GM21360 (cell line): ENCODE measurements around the gene DGUOK.

Experiments used
- ATAC-seq: cut with Tn5 transposase; IDR thresholded peaks from one replicate; pipeline ENCODE4 v1.9.1; 2021; ENCODE audit warnings: mild to moderate bottlenecking, moderate library complexity; ENCODE audit not compliant: unreplicated experiment

The DGUOK gene

GRCh38 chr2:73946215-73946614 lies 19.5 kb downstream of the DGUOK start:
- no peak for ATAC-seq

GRCh38 chr2:73946666-73947065 lies 20.0 kb downstream of the DGUOK start:
- no peak for ATAC-seq

GRCh38 chr2:73947412-73948018 lies 20.8 kb downstream of the DGUOK start:
- no peak for ATAC-seq

- no peak for ATAC-seq
Measured at GRCh38 chr2:73949802-73950201, 23.1 kb downstream of the DGUOK start.

- ATAC-seq = no peak
Measured at GRCh38 chr2:73952499-73953446, 26.1 kb downstream of the DGUOK start.

- ATAC-seq = no peak
Measured at GRCh38 chr2:73956218-73956865, 29.7 kb downstream of the DGUOK start.

- no peak for ATAC-seq
Measured at GRCh38 chr2:73961274-73961673, 34.6 kb downstream of the DGUOK start.

- no peak for ATAC-seq
Measured at GRCh38 chr2:73961823-73962615, 35.3 kb downstream of the DGUOK start.

GRCh38 chr2:73962798-73963197 lies 36.1 kb downstream of the DGUOK start:
- ATAC-seq = no peak

- ATAC-seq = no peak
Measured at GRCh38 chr2:73963385-73964120, 36.9 kb downstream of the DGUOK start.

GRCh38 chr2:73964223-73964622 lies 37.5 kb downstream of the DGUOK start:
- no peak for ATAC-seq

- no peak for ATAC-seq
Measured at GRCh38 chr2:73965053-73965452, 38.4 kb downstream of the DGUOK start.

- no peak for ATAC-seq
Measured at GRCh38 chr2:73968357-73968937, 41.8 kb downstream of the DGUOK start.

- no peak for ATAC-seq
Measured at GRCh38 chr2:73969356-73969755, 42.7 kb downstream of the DGUOK start.

GRCh38 chr2:73970141-73970803 lies 43.6 kb downstream of the DGUOK start:
- ATAC-seq = no peak

- ATAC-seq = no peak
Measured at GRCh38 chr2:73970850-73971471, 44.3 kb downstream of the DGUOK start.

- ATAC-seq = no peak
Measured at GRCh38 chr2:73971722-73972121, 45.0 kb downstream of the DGUOK start.

GRCh38 chr2:73972846-73973245 lies 46.2 kb downstream of the DGUOK start:
- no peak for ATAC-seq

GRCh38 chr2:73975731-73976130 lies 49.1 kb downstream of the DGUOK start:
- ATAC-seq = no peak
